Activated CD4-positive, alpha-beta memory T cell treated with anti-CD3 and anti-CD28 coated beads for 36 hours (primary cell): Measurements from ENCODE around the gene GON4L. TPM values are rescaled to one million over a fixed set of nuclear protein-coding genes. Genes with fewer than 3 reads are reported as not detected.
A peak's percentile ranks its signal among the peaks of the same experiment; 100 is the strongest.
"Not testable (repeated sequence)": the region's sequence is repeated elsewhere in the genome, so short reads cannot be mapped to it uniquely, and the experiment has no call there.

Experiments used
- CTCF ChIA-PET: fragments of 350-600 bp; sonication (Branson Sonifier 250); formaldehyde crosslinking; loops from one replicate; lab custom pipeline; 2021; ENCODE audit warnings: antibody characterized with exemption, inconsistent platforms; lab: Charles Lee
- POLR2A ChIA-PET: fragments of 350-600 bp; sonication (Branson Sonifier 250); formaldehyde crosslinking; loops from one replicate; lab custom pipeline; 2021; ENCODE audit warnings: antibody characterized with exemption; lab: Charles Lee
- DNase-seq: peaks from one replicate; pipeline ENCODE4 v3.0.0-alpha.2; 2020
- H3K27ac Mint-ChIP-seq: one replicate; pipeline ENCODE4 v1.8.0; 2021; ENCODE audit warnings: mixed read lengths
- H3K27me3 Mint-ChIP-seq: one replicate; pipeline ENCODE4 v1.8.0; 2021; ENCODE audit warnings: mixed read lengths
- H3K36me3 Mint-ChIP-seq: one replicate; pipeline ENCODE4 v1.8.0; 2021; ENCODE audit warnings: mixed read lengths
- H3K4me1 Mint-ChIP-seq: one replicate; pipeline ENCODE4 v1.8.0; 2021; ENCODE audit warnings: low read depth, mixed read lengths
- H3K4me3 Mint-ChIP-seq: one replicate; pipeline ENCODE4 v1.8.0; 2021; ENCODE audit warnings: mild to moderate bottlenecking, mixed read lengths
- H3K9me3 Mint-ChIP-seq: one replicate; pipeline ENCODE4 v1.8.0; 2021; ENCODE audit warnings: mixed read lengths
- intact Hi-C: fragments of 100-400 bp; cut with micrococcal nuclease; formaldehyde crosslinking; loops from one replicate; pipeline ENCODE4 v1.15.1; 2023
- total RNA-seq, 2 experiments: library from RNA; stranded (reverse); gene quantifications; one replicate each; pipeline ENCODE4 v1.2.3, GENCODE V29; 2021

The GON4L gene
- total RNA-seq, 2 experiments from 2014 or later, result 48.0 to 51.2 TPM

DNA sequence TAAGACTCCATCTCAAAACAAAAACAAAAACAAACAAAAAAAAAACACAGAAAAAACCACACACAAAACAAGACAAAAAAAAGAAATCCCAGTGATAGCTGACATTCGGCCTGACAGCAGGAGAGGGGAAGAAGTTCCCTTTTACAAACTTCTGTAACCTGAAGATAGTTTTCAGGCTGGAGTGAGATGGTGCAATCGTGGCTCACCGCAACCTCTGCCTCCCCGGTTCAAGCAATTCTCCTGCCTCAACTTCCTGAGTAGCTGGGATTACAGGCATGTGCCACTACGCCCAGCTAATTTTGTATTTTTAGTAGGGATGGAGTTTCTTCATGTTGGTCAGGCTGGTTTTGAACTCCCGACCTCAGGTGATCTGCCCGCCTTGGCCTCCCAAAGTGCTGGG lies 93.0 kb downstream of the GON4L start:
- H3K27ac Mint-ChIP-seq, intact Hi-C loops, DNase-seq, H3K27me3 Mint-ChIP-seq, CTCF ChIA-PET, H3K9me3 Mint-ChIP-seq, H3K4me3 Mint-ChIP-seq, POLR2A ChIA-PET, H3K4me1 Mint-ChIP-seq: not testable (repeated sequence)
- H3K36me3 Mint-ChIP-seq, result peaks cover 49% of the 10 kb centered on the region

DNA sequence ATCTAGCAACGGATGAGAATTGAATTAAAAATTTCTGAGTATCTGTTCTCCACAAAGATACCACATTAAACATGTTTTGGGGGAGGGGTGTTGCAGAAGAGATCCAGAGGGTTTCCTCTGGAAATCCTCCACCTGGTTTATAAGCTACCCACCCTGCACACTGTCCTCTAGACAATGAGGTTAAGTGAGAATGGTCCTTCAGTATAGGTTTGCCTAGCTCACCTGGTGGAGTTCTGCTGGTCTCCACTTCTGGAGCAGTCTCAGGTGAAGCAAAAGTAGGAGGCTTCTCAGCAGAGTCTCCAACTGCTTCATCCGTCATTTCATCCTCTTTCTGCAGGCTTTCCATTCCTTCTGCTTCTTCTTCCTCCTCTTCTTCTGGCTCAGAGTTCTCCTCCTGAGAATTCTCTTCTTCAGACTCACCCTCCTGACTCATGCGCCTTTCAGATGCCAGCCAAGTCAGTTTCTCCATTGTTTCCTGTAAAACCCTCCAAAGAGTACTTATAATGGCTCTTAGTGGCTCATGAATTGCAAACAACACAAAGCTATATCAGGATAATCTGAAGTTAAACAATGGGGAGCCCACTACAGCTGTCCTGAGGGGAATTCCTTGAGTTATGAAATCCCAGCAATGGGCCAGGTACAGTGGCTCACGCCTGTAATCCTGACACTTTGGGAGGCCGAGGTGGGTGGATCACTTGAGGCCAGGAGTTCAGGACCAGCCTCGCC lies 93.8 kb downstream of the GON4L start:
- H3K9me3 Mint-ChIP-seq, DNase-seq, H3K27me3 Mint-ChIP-seq, POLR2A ChIA-PET, CTCF ChIA-PET, H3K4me1 Mint-ChIP-seq, H3K27ac Mint-ChIP-seq, intact Hi-C loops, H3K4me3 Mint-ChIP-seq: not testable (repeated sequence)
- H3K36me3 Mint-ChIP-seq, result peaks cover 45% of the 10 kb centered on the region

DNA sequence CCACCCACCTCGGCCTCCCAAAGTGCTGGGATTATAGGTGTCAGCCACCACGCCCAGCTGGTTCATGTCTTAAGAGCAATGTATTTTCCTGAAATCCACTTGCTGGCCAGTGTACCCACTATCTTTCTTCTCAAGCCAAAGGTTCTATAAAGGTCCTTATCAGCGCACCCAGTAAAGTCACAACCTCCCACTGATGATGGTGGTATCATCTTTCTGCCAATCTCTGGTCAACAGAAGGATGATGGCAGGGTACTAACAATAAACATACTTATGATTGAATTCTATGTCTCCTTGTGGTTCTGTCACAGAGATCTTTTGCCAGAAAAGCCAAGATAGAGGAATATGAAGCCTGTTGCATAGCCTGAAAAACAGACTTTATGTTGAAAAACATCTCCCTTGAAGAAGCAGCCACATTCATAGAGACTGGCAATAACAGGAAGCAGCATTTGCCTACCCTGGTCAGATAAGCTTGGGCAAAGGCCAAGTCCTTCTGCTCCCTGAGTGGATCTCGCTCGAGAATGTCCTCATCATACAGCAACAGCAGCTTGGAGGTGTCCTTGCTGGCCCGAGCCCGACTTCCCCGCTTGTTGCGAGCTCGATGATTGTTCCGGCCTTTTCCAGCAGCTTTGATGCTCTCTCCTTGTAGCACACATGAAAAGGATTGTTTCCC lies 95.1 kb downstream of the GON4L start:
- no peaks in the 10 kb centered on the region for H3K9me3 Mint-ChIP-seq
- no peaks in the 10 kb centered on the region for H3K4me1 Mint-ChIP-seq
- no peak overlapping the region for H3K27ac Mint-ChIP-seq
- H3K27me3 Mint-ChIP-seq, result no peaks in the 10 kb centered on the region
- ChIA-PET POLR2A (interaction anchor here (0.6 kb wide), 1 partner anchor 169 kb away, joined by 4 read pairs; no protein-coding TSS in a partner anchor), CTCF (no interaction called here)
- peaks cover 45% of the 10 kb centered on the region for H3K36me3 Mint-ChIP-seq
- DNase-seq, result no peak
- no peak overlapping the region for H3K4me3 Mint-ChIP-seq
- intact Hi-C loops, result no loop called here

DNA sequence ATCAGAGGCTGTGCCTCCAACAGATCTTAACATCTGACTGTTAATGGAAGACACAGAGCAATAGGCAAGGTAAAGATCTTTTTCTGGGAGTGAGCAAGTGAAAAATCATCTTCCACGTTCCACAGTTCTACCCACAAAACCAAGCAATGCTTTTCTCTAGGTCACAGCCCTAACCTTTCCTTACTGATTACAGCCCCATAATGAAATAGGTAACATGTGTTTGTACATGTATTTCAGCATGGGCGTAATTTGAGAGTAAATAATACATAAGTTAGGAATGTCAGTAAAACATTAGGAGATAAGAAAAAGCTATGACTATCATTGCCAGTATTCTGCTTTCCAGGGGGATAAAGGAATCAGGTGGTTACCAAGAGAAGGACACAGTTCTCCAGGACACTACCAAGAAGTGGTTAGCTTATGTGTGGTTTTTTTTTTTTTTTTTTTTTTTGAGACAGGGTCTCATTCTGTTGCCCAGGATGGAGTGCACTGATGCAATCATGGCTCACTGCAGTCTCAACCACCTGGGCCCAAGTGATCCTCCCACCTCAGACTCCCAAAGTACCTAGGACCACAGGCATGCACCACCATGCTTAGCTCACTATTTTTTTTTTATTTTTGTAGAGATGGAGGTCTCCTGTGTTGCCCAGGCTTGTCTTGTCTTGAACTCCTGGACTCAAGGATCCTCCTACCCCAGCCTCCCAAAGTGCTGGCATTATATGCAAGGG lies 96.1 kb downstream of the GON4L start:
- H3K27me3 Mint-ChIP-seq, result no peaks in the 10 kb centered on the region
- no peak overlapping the region for H3K4me3 Mint-ChIP-seq
- intact Hi-C loops, result no loop called here
- ChIA-PET CTCF (interaction anchor here (0.6 to 1.0 kb wide), 2 partner anchors 17 to 229 kb away, joined by 3 read pairs; no protein-coding TSS in a partner anchor), POLR2A (interaction anchor here (0.6 kb wide), 1 partner anchor 820 kb away, joined by 3 read pairs; no protein-coding TSS in a partner anchor)
- no peak overlapping the region for H3K27ac Mint-ChIP-seq
- H3K9me3 Mint-ChIP-seq, result no peaks in the 10 kb centered on the region
- H3K4me1 Mint-ChIP-seq, result no peaks in the 10 kb centered on the region
- no peak for DNase-seq
- peaks cover 38% of the 10 kb centered on the region for H3K36me3 Mint-ChIP-seq

DNA sequence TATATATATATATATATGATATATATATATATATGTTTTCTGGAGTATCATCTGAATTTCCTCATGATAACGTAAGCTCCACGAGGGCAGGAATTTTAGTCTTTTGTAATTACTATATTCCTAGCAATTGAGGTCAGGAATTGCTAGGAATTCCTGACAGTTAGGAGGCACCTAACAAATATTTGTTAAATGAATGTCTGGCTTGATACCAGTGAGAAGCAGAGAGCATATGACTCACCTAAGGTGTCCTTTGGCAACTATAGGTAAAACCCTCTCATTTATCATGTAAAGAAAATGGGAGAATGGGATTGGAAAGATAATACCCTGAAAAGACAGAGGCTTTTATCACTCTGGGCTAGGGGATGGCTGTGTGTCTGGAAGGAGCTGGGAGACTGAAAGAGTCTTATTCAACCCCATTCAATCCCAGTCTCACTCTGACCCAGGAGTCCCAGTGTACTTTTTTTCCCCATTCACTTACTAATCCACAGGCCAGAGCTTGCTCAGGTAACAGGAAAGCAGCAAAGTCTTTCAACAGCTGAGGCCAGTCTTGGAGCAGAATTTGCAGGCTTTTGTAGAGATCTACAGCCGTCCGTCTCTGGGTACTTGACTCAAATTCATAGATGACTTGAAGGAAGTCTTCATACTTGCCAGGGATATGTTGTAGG lies 96.9 kb downstream of the GON4L start:
- CTCF ChIA-PET, result interaction anchor here (1.0 kb wide), 1 partner anchor 229 kb away, joined by 3 read pairs; no protein-coding TSS in a partner anchor
- intact Hi-C loops, result no loop called here
- H3K36me3 Mint-ChIP-seq, result peaks cover 32% of the 10 kb centered on the region

DNA sequence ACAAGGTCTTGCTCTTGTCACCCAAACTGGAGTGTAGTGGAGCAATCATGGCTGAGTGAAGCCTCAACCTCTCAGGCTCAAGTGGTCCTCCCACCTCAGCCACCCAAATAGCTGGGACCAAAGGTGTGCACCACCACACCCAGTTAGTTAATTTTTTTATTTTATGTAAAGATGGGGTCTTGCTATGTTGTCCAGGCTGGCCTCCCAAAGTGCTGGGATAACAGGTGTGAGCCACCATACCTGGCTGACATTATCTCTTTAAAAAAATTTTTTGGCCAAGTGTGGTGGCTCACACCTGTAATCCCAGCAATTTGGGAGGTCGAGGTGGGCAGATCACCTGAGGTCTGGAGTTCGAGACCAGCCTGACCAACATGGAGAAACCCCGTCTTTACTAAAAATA lies 98.0 kb downstream of the GON4L start:
- H3K4me1 Mint-ChIP-seq, POLR2A ChIA-PET, H3K9me3 Mint-ChIP-seq, H3K4me3 Mint-ChIP-seq, H3K27me3 Mint-ChIP-seq, DNase-seq, intact Hi-C loops, CTCF ChIA-PET, H3K27ac Mint-ChIP-seq: not testable (repeated sequence)
- peaks cover 29% of the 10 kb centered on the region for H3K36me3 Mint-ChIP-seq

More for the DNA sequence above, 96.9 kb downstream of the GON4L start:
- Mint-ChIP-seq H3K4me1 (no peaks in the 10 kb centered on the region), H3K4me3 (no peak overlapping the region), H3K27me3 (no peaks in the 10 kb centered on the region), H3K27ac (no peak overlapping the region), H3K9me3 (no peaks in the 10 kb centered on the region)
- POLR2A ChIA-PET, result no interaction called here
- DNase-seq, result no peak

DNA sequence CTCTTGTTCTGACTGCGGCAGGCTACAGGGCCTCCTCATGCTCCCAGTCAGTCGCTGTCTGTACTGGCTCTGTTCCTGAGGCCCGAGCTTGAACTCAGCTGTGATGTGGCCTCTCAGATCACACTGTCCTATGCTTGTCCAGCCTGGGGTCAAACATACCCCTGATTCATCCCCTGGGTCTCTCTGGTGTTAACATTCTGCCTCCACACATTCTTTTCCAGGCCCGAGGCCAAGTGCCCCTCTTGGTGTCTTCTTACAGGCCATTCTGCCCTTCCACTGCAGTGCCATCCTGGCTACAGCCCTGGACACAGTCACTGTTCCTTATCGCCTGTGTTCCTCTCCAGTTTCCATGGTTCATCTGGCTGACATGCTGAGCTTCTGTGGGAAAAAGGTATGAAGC lies 108.9 kb downstream of the GON4L start:
- H3K36me3 Mint-ChIP-seq, result not testable (repeated sequence)

DNA sequence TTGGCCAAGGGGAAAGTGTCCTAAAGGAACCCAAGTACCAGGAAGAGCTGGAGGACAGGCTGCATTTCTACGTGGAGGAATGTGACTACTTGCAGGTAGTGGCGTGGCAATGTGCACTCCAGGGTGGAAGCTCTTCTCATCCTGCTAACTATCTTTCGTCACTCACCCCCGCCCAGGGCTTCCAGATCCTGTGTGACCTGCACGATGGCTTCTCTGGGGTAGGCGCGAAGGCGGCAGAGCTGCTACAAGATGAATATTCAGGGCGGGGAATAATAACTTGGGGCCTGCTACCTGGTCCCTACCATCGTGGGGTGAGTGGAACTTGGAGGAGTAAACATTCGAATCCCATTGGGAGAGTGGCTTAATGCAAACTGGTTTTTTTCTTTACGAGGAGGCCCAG lies 109.4 kb downstream of the GON4L start:
- intact Hi-C loops, result loop anchor here (5.0 to 10.0 kb wide), 2 partner anchors 60 to 307 kb away; partner anchors contain the start of genes DAP3, LAMTOR2, UBQLN4 and YY1AP1
- H3K4me1 Mint-ChIP-seq, DNase-seq, H3K4me3 Mint-ChIP-seq, H3K27ac Mint-ChIP-seq, H3K9me3 Mint-ChIP-seq, H3K36me3 Mint-ChIP-seq, POLR2A ChIA-PET, CTCF ChIA-PET, H3K27me3 Mint-ChIP-seq: not testable (repeated sequence)

More for the DNA sequence above, 108.9 kb downstream of the GON4L start:
- DNase-seq, H3K27me3 Mint-ChIP-seq, H3K4me3 Mint-ChIP-seq, H3K4me1 Mint-ChIP-seq, H3K27ac Mint-ChIP-seq, POLR2A ChIA-PET, CTCF ChIA-PET, H3K9me3 Mint-ChIP-seq: not testable (repeated sequence)
- intact Hi-C loops, result loop anchor here (5.0 to 10.0 kb wide), 2 partner anchors 61 to 307 kb away; partner anchors contain the start of genes DAP3, LAMTOR2, UBQLN4 and YY1AP1

DNA sequence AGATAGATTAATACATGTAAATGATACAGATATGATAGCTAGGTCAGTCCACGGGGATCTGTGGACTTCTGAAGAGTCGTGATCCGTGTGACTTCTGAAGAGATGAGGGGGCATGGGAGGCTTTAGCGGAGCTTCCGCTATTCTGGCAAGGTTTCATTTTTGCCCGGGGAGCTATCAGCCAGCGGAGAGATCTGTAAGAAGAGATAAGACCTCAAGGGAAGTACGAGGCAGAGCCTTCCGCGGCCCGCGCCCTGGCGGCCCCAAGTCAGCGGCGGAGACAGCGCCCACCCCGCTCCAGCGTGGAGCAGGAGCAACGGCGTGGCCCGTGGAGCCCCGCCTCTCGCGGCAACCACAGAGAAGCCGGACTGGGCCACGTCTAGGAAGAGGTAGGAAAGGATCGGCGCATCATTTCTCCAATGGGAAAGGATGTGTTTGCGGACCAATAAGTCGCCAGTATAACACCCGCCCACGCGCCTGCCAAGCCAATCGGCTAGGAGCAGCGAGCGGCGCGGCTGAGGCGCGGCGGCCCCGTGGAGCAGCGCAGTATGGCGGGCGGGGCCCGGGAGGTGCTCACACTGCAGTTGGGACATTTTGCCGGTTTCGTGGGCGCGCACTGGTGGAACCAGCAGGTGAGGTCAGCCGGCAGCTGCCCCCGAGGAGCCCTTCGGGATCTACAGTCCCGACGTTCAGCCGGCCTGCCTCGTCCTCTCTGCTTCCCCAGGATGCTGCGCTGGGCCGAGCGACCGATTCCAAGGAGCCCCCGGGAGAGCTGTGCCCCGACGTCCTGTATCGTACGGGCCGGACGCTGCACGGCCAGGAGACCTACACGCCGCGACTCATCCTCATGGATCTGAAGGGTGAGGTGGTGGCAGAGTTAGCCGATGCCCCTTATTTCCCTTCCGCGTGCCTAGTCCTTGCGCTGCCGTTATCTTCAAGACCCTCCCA lies 111.5 kb downstream of the GON4L start:
- intact Hi-C loops, result loop anchor here (1.0 to 10.0 kb wide), 3 partner anchors 58 to 421 kb away; partner anchors contain the start of genes DAP3, LAMTOR2, UBQLN4 and YY1AP1
- H3K9me3 Mint-ChIP-seq, H3K4me1 Mint-ChIP-seq, H3K36me3 Mint-ChIP-seq, H3K27me3 Mint-ChIP-seq, POLR2A ChIA-PET: not testable (repeated sequence)
- peak; percentile 98 for DNase-seq
- CTCF ChIA-PET, result interaction anchor here (0.6 to 0.7 kb wide), 2 partner anchors 94 to 494 kb away, joined by 3 read pairs; no protein-coding TSS in a partner anchor
- Mint-ChIP-seq H3K4me3 (peak overlapping the region; percentile 90), H3K27ac (peak overlapping the region; percentile 83)

DNA sequence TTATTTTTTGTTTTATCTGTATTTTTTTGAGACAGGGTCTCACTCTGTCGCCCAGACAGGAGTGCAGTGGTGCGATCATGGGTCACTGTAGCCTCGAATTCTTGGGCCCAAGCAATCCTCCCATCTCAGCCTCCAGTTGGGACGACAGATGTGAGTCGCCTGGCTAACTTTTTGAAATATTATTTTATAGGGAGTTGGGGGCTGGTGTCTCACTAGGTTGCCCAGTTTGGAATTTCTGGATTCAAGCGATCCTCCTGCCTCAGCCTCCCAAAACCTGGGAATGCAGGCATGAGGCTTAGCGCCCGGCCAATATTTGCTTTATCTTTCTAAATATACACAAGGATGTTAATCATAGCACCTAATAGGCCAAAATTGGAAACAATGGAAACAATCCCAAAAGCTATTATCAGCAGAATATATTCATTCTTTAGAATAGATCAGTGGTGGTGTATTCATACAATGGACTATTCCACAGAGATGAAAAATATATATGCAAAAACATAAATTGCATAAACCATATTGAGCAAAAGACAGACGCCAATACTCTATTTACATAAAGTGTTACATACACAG lies 112.2 kb downstream of the GON4L start:
- ChIA-PET POLR2A (no interaction called here), CTCF (interaction anchor here (0.7 kb wide), 1 partner anchor 494 kb away, joined by 3 read pairs; no protein-coding TSS in a partner anchor)
- intact Hi-C loops, result loop anchor here (1.0 to 10.0 kb wide), 3 partner anchors 57 to 420 kb away; partner anchors contain the start of genes DAP3, LAMTOR2, UBQLN4 and YY1AP1

More for the DNA sequence above, 112.2 kb downstream of the GON4L start:
- H3K36me3 Mint-ChIP-seq, result peaks cover 3% of the 10 kb centered on the region
- H3K4me3 Mint-ChIP-seq, result peak overlapping the region; percentile 90
- peaks cover 3% of the 10 kb centered on the region for H3K4me1 Mint-ChIP-seq
- DNase-seq, result no peak
- no peaks in the 10 kb centered on the region for H3K9me3 Mint-ChIP-seq
- H3K27ac Mint-ChIP-seq, result peak overlapping the region; percentile 83
- no peaks in the 10 kb centered on the region for H3K27me3 Mint-ChIP-seq
